ELF-1 (cell line): Measurements from ENCODE around the gene TTBK2.
"Not testable (repeated sequence)": the region's sequence is repeated elsewhere in the genome, so short reads cannot be mapped to it uniquely, and the experiment has no call there.

Experiments
- DNase-seq: peaks from one replicate; pipeline ENCODE4 v3.0.0-alpha.2; 2016; ENCODE audit warnings: low read depth, low spot score

The TTBK2 gene

GRCh38 chr15:42826251-42826890 lies 94.2 kb downstream of the TTBK2 start:
- no peak for DNase-seq

- no peak for DNase-seq
These were observed 95.0 kb downstream of the TTBK2 start for GRCh38 chr15:42825599-42825998.

- DNase-seq = no peak
These were observed 99.8 kb downstream of the TTBK2 start for GRCh38 chr15:42820811-42821210.

GRCh38 chr15:42819786-42820185 lies 100.8 kb downstream of the TTBK2 start:
- DNase-seq = no peak

GRCh38 chr15:42811433-42811832 lies 109.1 kb downstream of the TTBK2 start:
- no peak for DNase-seq

GRCh38 chr15:42808913-42809312 lies 111.7 kb downstream of the TTBK2 start:
- DNase-seq = no peak

- DNase-seq = no peak
These were observed 115.3 kb downstream of the TTBK2 start for GRCh38 chr15:42805266-42805665.

- DNase-seq = no peak
These were observed 115.8 kb downstream of the TTBK2 start for GRCh38 chr15:42804739-42805138.

GRCh38 chr15:42803436-42803835 lies 117.1 kb downstream of the TTBK2 start:
- no peak for DNase-seq

- DNase-seq = no peak
These were observed 118.4 kb downstream of the TTBK2 start for GRCh38 chr15:42802168-42802567.

- peak; percentile 64 for DNase-seq
These were observed 119.7 kb downstream of the TTBK2 start for GRCh38 chr15:42800731-42801474.

GRCh38 chr15:42798802-42799201 lies 121.8 kb downstream of the TTBK2 start:
- no peak for DNase-seq

- no peak for DNase-seq
These were observed 123.4 kb downstream of the TTBK2 start for GRCh38 chr15:42796955-42797782.

- no peak for DNase-seq
These were observed 131.9 kb downstream of the TTBK2 start for GRCh38 chr15:42788725-42789124.

- DNase-seq = no peak
These were observed 133.6 kb downstream of the TTBK2 start for GRCh38 chr15:42786978-42787377.

GRCh38 chr15:42785569-42785968 lies 135.0 kb downstream of the TTBK2 start:
- no peak for DNase-seq

GRCh38 chr15:42784705-42785104 lies 135.9 kb downstream of the TTBK2 start:
- DNase-seq = no peak

GRCh38 chr15:42782716-42783115 lies 137.9 kb downstream of the TTBK2 start:
- DNase-seq = no peak

- no peak for DNase-seq
These were observed 145.2 kb downstream of the TTBK2 start for GRCh38 chr15:42775416-42775815.

- no peak for DNase-seq
These were observed 147.7 kb downstream of the TTBK2 start for GRCh38 chr15:42772901-42773300.

GRCh38 chr15:42772144-42772543 lies 148.4 kb downstream of the TTBK2 start:
- no peak for DNase-seq

GRCh38 chr15:42766109-42766508 lies 154.5 kb downstream of the TTBK2 start:
- DNase-seq = not testable (repeated sequence)
